Measurements from ENCODE around the gene ATP6V1F.

The ATP6V1F gene

GRCh38 chr7:128884561-128885369 lies 22.1 kb downstream of the ATP6V1F start:
- no peak for DNase-seq

- no peak for DNase-seq
These were observed 22.9 kb downstream of the ATP6V1F start for GRCh38 chr7:128885370-128886187.

DNA sequence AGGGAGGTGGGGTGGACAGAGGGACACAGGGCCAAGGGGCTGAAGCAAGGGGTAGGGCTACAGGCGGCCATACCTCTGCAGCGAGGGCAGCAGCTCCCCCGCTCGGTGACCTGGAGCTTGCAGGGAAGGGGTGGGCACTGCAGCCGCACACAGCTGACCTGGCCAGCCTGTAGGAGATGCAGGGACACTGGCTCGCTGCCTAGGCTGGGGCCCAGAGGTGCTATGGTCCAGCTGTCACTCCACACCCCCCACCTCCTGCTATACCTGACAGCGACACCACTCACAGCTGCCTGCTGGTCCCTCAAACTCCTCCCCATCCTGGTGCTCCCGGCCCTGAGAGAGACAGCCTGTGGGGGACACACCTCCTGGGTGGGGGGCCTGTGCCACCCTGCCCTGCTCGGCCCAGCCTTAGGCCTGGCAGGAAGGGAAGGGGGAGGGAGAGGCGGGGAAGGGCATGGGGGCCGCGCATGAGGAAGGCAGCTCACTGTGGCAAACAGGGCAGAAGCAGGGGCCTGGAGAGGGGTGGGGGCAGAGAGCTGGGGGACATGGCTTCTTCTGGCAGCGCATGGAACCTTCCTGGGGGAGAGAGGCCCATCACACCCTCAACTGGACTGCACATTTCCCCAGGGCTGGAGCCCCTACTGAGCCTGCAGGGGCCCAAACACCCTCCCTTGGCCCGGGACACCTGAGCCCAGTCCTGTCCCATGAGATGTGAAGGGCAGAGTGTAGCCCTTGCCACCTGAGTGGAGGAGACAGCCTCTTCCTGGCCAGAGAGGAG lies 23.9 kb downstream of the ATP6V1F start:
- DNase-seq: no peak

GRCh38 chr7:128887169-128888038 lies 24.7 kb downstream of the ATP6V1F start:
- no peak for DNase-seq

- no peak for DNase-seq
These were observed 25.5 kb downstream of the ATP6V1F start for GRCh38 chr7:128888039-128888755.

GRCh38 chr7:128888756-128889095 lies 26.1 kb downstream of the ATP6V1F start:
- no peak for DNase-seq

DNA sequence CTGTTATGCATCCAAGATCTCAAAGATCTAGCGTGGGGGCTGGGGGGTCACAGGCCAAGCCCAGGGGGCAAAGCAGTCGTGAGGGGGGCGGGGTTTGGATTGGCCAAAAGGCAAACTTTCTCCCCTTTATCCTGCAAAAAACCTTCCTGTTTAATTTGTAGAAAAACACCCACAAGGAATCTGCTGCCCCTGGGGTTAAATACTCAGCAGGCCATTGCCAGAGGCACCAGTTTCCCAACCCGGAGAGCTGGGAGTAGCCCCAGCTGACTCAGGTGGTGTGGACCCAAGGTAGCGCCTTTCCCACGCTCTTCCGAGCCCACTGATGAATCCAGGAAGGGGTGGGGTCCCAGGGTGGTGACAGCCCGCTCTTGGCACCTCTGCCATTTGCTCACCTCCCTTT lies 26.5 kb downstream of the ATP6V1F start:
- DNase-seq: no peak

- no peak for DNase-seq
These were observed 27.9 kb downstream of the ATP6V1F start for GRCh38 chr7:128890306-128891109.

GRCh38 chr7:128891110-128891941 lies 28.7 kb downstream of the ATP6V1F start:
- DNase-seq: no peak

- no peak for DNase-seq
These were observed 29.2 kb downstream of the ATP6V1F start for GRCh38 chr7:128891942-128892269.

- no peak for DNase-seq
These were observed 30.0 kb downstream of the ATP6V1F start for GRCh38 chr7:128892521-128893250.

- no peak for DNase-seq
These were observed 30.8 kb downstream of the ATP6V1F start for GRCh38 chr7:128893251-128894100.

DNA sequence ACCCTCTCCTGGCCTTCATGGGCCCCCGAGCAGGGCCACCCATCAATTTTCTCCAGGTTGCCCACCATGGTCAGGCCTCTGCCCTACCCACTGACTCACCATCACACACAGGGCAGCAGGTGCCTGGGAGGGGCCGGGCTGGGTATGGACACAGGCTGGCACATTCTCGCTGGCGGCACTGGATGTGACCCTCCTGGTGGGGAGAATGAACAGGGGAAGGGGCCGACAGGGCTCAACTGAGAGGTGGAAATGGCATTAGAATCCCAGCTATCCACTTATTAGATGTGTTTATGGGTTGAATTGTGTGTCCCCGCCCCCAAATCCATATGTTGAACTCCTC lies 31.4 kb downstream of the ATP6V1F start:
- DNase-seq: no peak

GRCh38 chr7:128895320-128895719 lies 32.7 kb downstream of the ATP6V1F start:
- no peak for DNase-seq

DNA sequence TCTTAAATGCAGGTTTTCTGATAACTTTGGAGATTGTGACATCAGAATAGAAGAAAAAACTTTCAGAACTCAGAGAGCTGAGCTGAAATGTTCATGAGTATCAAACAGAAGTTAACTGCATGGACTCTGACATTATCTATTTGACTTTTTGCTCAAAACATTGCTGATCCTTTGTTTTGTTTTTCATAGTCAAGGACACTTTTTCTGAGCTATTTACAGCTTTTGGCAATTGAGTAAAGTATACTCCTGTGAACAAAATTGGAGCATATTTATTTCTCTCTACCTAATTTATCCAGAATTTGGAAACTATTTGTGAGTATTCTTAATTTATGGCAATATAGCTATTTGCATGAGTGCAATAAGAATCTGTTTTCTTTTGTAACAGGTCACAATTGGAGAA lies 36.7 kb downstream of the ATP6V1F start:
- DNase-seq: no peak

GRCh38 chr7:128900237-128900636 lies 37.6 kb downstream of the ATP6V1F start:
- no peak for DNase-seq

DNA sequence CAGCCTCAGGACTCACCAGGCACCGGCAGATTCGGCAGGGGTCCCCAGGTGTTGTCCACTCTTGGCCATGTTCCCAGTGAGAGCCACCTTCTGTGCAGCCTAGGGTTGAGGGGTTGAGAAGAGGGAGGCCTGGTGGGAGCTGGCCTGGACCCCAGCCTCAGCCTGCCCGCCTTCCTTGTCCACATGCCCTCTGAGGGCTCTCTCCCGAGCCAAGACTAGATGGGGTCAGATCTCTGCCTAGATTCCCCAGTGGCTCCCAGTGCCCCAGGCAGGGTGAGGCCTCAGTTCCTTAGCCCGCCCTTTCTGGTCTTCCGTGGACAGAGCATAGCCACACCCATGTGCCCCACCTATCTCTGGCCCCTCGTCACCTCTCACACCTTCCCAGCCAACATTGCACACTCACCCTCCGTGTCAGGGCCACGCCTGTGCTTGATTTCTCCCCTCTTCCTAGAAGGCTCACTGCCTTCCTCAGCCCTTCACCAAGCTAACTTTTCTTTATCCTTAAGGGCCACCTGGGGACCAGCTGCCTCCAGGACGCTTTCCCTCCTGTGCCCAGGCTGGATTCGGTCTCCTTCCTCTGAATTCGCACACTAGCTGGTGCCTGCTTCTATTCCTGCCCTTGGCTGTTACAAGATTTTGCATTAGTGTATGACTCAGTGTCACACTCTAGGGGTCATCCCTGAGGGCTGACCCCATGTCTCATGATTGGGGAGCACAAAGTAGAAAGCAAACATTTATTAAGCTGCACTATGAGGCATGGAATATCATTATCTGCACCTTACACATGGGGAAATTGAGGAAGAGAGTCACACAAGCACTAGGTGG lies 40.3 kb downstream of the ATP6V1F start:
- no peak for DNase-seq

All from CD4-positive, alpha-beta T cell treated with Interleukin-15 for 1 hour (primary cell).